ENCODE measurements around the gene MLPH. TPM values are rescaled to one million over a fixed set of nuclear protein-coding genes. Genes with fewer than 3 reads are reported as not detected.

The MLPH gene
- total and polyA plus RNA-seq, 7 experiments from 2014 or later: not detected

- H3K27ac ChIP-seq (ENCODE audit: low read depth, low read length): no peak overlapping the region
- H3K27me3 Mint-ChIP-seq: peaks cover 0 to 11% (median 0%) of the 10 kb centered on the region in 5 donors
- no peaks in the 10 kb centered on the region for H3K36me3 Mint-ChIP-seq
- no peak for ATAC-seq
- H3K4me3 Mint-ChIP-seq: no peak overlapping the region
- POLR2A ChIA-PET: no interaction called here
- H3K9me3 Mint-ChIP-seq: peaks cover 0 to 16% (median 0%) of the 10 kb centered on the region in 11 donors
- H3K4me1 ChIP-seq (ENCODE audit: control insufficient read depth in 2 of 2, insufficient read depth in 2 of 2, low read length in 2 of 2): no peaks in the 10 kb centered on the region
- no peaks in the 10 kb centered on the region for H3K36me3 ChIP-seq (ENCODE audit: control insufficient read depth in 2 of 3, insufficient read depth in 3 of 3, low read length in 3 of 3)
- no peaks in the 10 kb centered on the region for H3K27me3 ChIP-seq (ENCODE audit: control insufficient read depth in 2 of 2, insufficient read depth in 2 of 2, low read length in 2 of 2)
- no peak for DNase-seq
- intact Hi-C loops (cut with micrococcal nuclease): no loop called here
- H3K27ac Mint-ChIP-seq: no peak overlapping the region
- H3K4me1 Mint-ChIP-seq: no peaks in the 10 kb centered on the region
- CTCF ChIA-PET: no interaction called here
- H3K9me3 ChIP-seq (ENCODE audit: control insufficient read depth in 2 of 3, low read length in 3 of 3): no peaks in the 10 kb centered on the region
- H3K4me3 ChIP-seq (ENCODE audit: low read length): no peak overlapping the region
Measured at GRCh38 chr2:237549216-237549615, 62.2 kb downstream of the MLPH start.

- CTCF ChIA-PET: no interaction called here
Measured at GRCh38 chr2:237549643-237550415, 62.8 kb downstream of the MLPH start.

GRCh38 chr2:237551071-237551574, 64.1 kb downstream of the MLPH start:
- H3K27ac ChIP-seq (ENCODE audit: low read depth, low read length): no peak overlapping the region
- Mint-ChIP-seq H3K27me3 (peaks cover 0 to 11% (median 0%) of the 10 kb centered on the region in 5 donors), H3K9me3 (peaks cover 0 to 34% (median 2%) of the 10 kb centered on the region in 11 donors), H3K4me1 (no peaks in the 10 kb centered on the region), H3K36me3 (peaks cover 0 to 2% (median 0%) of the 10 kb centered on the region in 5 donors), H3K4me3 (no peak overlapping the region), H3K27ac (no peak overlapping the region)
- intact Hi-C loops (cut with micrococcal nuclease): no loop called here
- DNase-seq: no peak
- H3K36me3 ChIP-seq (ENCODE audit: control insufficient read depth in 2 of 3, insufficient read depth in 3 of 3, low read length in 3 of 3): no peaks in the 10 kb centered on the region
- ChIA-PET POLR2A (no interaction called here), CTCF (no interaction called here)
- no peak for ATAC-seq
- no peaks in the 10 kb centered on the region for H3K4me1 ChIP-seq (ENCODE audit: control insufficient read depth in 2 of 2, insufficient read depth in 2 of 2, low read length in 2 of 2)
- no peaks in the 10 kb centered on the region for H3K27me3 ChIP-seq (ENCODE audit: control insufficient read depth in 2 of 2, insufficient read depth in 2 of 2, low read length in 2 of 2)
- no peak overlapping the region for H3K4me3 ChIP-seq (ENCODE audit: low read length)
- no peaks in the 10 kb centered on the region for H3K9me3 ChIP-seq (ENCODE audit: control insufficient read depth in 2 of 3, low read length in 3 of 3)

More at GRCh38 chr2:237549643-237550415, 62.8 kb downstream of the MLPH start:
- H3K36me3 ChIP-seq (ENCODE audit: control insufficient read depth in 2 of 3, insufficient read depth in 3 of 3, low read length in 3 of 3): no peaks in the 10 kb centered on the region
- intact Hi-C loops (cut with micrococcal nuclease): no loop called here
- H3K27ac ChIP-seq (ENCODE audit: low read depth, low read length): no peak overlapping the region
- no peaks in the 10 kb centered on the region for H3K4me1 Mint-ChIP-seq
- H3K27me3 ChIP-seq (ENCODE audit: control insufficient read depth in 2 of 2, insufficient read depth in 2 of 2, low read length in 2 of 2): no peaks in the 10 kb centered on the region
- no peak for ATAC-seq
- H3K9me3 Mint-ChIP-seq: peaks cover 0 to 22% (median 0%) of the 10 kb centered on the region in 11 donors
- no peak overlapping the region for H3K27ac Mint-ChIP-seq
- no peaks in the 10 kb centered on the region for H3K4me1 ChIP-seq (ENCODE audit: control insufficient read depth in 2 of 2, insufficient read depth in 2 of 2, low read length in 2 of 2)
- H3K9me3 ChIP-seq (ENCODE audit: control insufficient read depth in 2 of 3, low read length in 3 of 3): no peaks in the 10 kb centered on the region
- H3K4me3 Mint-ChIP-seq: no peak overlapping the region
- POLR2A ChIA-PET: no interaction called here
- DNase-seq: no peak
- H3K4me3 ChIP-seq (ENCODE audit: low read length): no peak overlapping the region
- no peaks in the 10 kb centered on the region for H3K36me3 Mint-ChIP-seq
- peaks cover 0 to 11% (median 0%) of the 10 kb centered on the region in 5 donors for H3K27me3 Mint-ChIP-seq

GRCh38 chr2:237552908-237553307, 65.9 kb downstream of the MLPH start:
- no peak overlapping the region for H3K27ac ChIP-seq (ENCODE audit: low read depth, low read length)
- ATAC-seq (no peak), DNase-seq (no peak)
- peaks cover 0 to 7% (median 0%) of the 10 kb centered on the region in 5 donors for H3K36me3 Mint-ChIP-seq
- H3K9me3 Mint-ChIP-seq: peaks cover 0 to 41% (median 8%) of the 10 kb centered on the region in 11 donors
- no peak overlapping the region for H3K4me3 ChIP-seq (ENCODE audit: low read length)
- no peak overlapping the region for H3K27ac Mint-ChIP-seq
- H3K4me1 ChIP-seq (ENCODE audit: control insufficient read depth in 2 of 2, insufficient read depth in 2 of 2, low read length in 2 of 2): peaks cover 0 to 6% of the 10 kb centered on the region in 2 donors
- ChIA-PET CTCF (no interaction called here), POLR2A (no interaction called here)
- no peaks in the 10 kb centered on the region for H3K36me3 ChIP-seq (ENCODE audit: control insufficient read depth in 2 of 3, insufficient read depth in 3 of 3, low read length in 3 of 3)
- intact Hi-C loops (cut with micrococcal nuclease): no loop called here
- no peaks in the 10 kb centered on the region for H3K9me3 ChIP-seq (ENCODE audit: control insufficient read depth in 2 of 3, low read length in 3 of 3)
- H3K27me3 Mint-ChIP-seq: peaks cover 0 to 10% (median 0%) of the 10 kb centered on the region in 5 donors
- H3K4me1 Mint-ChIP-seq: peaks cover 0 to 11% (median 10%) of the 10 kb centered on the region in 7 donors
- no peaks in the 10 kb centered on the region for H3K27me3 ChIP-seq (ENCODE audit: control insufficient read depth in 2 of 2, insufficient read depth in 2 of 2, low read length in 2 of 2)
- no peak overlapping the region for H3K4me3 Mint-ChIP-seq

GRCh38 chr2:237553948-237554347, 66.9 kb downstream of the MLPH start:
- DNase-seq: no peak
- H3K27ac Mint-ChIP-seq: no peak overlapping the region
- H3K4me3 ChIP-seq (ENCODE audit: low read length): no peak overlapping the region
- peaks cover 0 to 8% (median 0%) of the 10 kb centered on the region in 5 donors for H3K36me3 Mint-ChIP-seq
- no peak overlapping the region for H3K27ac ChIP-seq (ENCODE audit: low read depth, low read length)
- H3K4me1 Mint-ChIP-seq: peaks cover 0 to 14% (median 12%) of the 10 kb centered on the region in 7 donors
- ATAC-seq: no peak
- intact Hi-C loops (cut with micrococcal nuclease): no loop called here
- POLR2A ChIA-PET: no interaction called here
- H3K36me3 ChIP-seq (ENCODE audit: control insufficient read depth in 2 of 3, insufficient read depth in 3 of 3, low read length in 3 of 3): no peaks in the 10 kb centered on the region
- peaks cover 0 to 6% of the 10 kb centered on the region in 2 donors for H3K4me1 ChIP-seq (ENCODE audit: control insufficient read depth in 2 of 2, insufficient read depth in 2 of 2, low read length in 2 of 2)
- CTCF ChIA-PET: no interaction called here
- no peak overlapping the region for H3K4me3 Mint-ChIP-seq
- H3K27me3 Mint-ChIP-seq: peaks cover 0 to 10% (median 0%) of the 10 kb centered on the region in 5 donors
- no peaks in the 10 kb centered on the region for H3K9me3 ChIP-seq (ENCODE audit: control insufficient read depth in 2 of 3, low read length in 3 of 3)
- H3K27me3 ChIP-seq (ENCODE audit: control insufficient read depth in 2 of 2, insufficient read depth in 2 of 2, low read length in 2 of 2): no peaks in the 10 kb centered on the region
- H3K9me3 Mint-ChIP-seq: peaks cover 0 to 43% (median 8%) of the 10 kb centered on the region in 11 donors

- H3K4me3 Mint-ChIP-seq: no peak overlapping the region
- ChIA-PET POLR2A (interaction anchor here (0.6 kb wide), 1 partner anchor 36 kb away, joined by 3 read pairs; no protein-coding TSS in a partner anchor), CTCF (interaction anchor here (0.6 to 1.2 kb wide), 2 partner anchors 16 to 590 kb away, joined by 3 to 5 read pairs; no protein-coding TSS in a partner anchor)
- intact Hi-C loops (cut with micrococcal nuclease): no loop called here
- Histone ChIP-seq H3K9me3 (ENCODE audit: control insufficient read depth in 2 of 3, low read length in 3 of 3) (no peaks in the 10 kb centered on the region), H3K27me3 (ENCODE audit: control insufficient read depth in 2 of 2, insufficient read depth in 2 of 2, low read length in 2 of 2) (no peaks in the 10 kb centered on the region), H3K4me3 (ENCODE audit: low read length) (no peak overlapping the region), H3K4me1 (ENCODE audit: control insufficient read depth in 2 of 2, insufficient read depth in 2 of 2, low read length in 2 of 2) (peaks cover 0 to 6% of the 10 kb centered on the region in 2 donors), H3K27ac (ENCODE audit: low read depth, low read length) (no peak overlapping the region), H3K36me3 (ENCODE audit: control insufficient read depth in 2 of 3, insufficient read depth in 3 of 3, low read length in 3 of 3) (no peaks in the 10 kb centered on the region)
- peaks cover 0 to 8% (median 0%) of the 10 kb centered on the region in 5 donors for H3K36me3 Mint-ChIP-seq
- peaks cover 0 to 14% (median 12%) of the 10 kb centered on the region in 7 donors for H3K4me1 Mint-ChIP-seq
- ATAC-seq (no peak), DNase-seq (no peak)
- H3K9me3 Mint-ChIP-seq: peaks cover 0 to 43% (median 8%) of the 10 kb centered on the region in 11 donors
- H3K27me3 Mint-ChIP-seq: peaks cover 0 to 6% (median 0%) of the 10 kb centered on the region in 5 donors
- no peak overlapping the region for H3K27ac Mint-ChIP-seq
Measured at GRCh38 chr2:237555560-237555959, 68.5 kb downstream of the MLPH start.
